CD4-positive, alpha-beta T cell treated with Interleukin-6 at 100 ng/mL for 8 hours (primary cell): ENCODE data around the gene NCOA6.
"Not testable (repeated sequence)": the region's sequence is repeated elsewhere in the genome, so short reads cannot be mapped to it uniquely, and the experiment has no call there.

Experiments
- DNase-seq: peaks from one replicate; pipeline ENCODE4 v3.0.0-alpha.2; 2020; ENCODE audit warnings: mixed read lengths, low spot score

The NCOA6 gene

GRCh38 chr20:34774886-34775285 lies 50.6 kb downstream of the NCOA6 start:
- no peak for DNase-seq

DNA sequence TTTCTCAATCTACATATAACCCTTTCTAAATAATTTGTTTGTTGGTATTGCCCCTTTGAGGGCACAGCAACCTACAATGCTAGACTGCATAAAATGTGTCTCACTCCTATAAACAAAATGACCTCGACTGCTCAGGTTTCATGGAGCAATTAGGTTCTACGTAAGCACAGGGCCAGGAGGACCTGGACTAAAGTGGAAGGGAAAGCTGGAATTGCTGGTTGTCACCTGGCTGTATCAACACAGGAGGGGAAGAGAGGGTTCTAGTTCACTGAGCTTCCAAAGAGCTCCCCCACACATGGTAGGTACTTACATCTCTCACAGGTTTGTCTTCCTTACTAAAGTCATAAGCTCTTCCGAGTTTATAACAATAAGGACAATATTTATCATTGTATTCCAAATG lies 51.0 kb downstream of the NCOA6 start:
- DNase-seq, result no peak

- DNase-seq, result no peak
Observed at GRCh38 chr20:34773726-34774125, 51.7 kb downstream of the NCOA6 start.

DNA sequence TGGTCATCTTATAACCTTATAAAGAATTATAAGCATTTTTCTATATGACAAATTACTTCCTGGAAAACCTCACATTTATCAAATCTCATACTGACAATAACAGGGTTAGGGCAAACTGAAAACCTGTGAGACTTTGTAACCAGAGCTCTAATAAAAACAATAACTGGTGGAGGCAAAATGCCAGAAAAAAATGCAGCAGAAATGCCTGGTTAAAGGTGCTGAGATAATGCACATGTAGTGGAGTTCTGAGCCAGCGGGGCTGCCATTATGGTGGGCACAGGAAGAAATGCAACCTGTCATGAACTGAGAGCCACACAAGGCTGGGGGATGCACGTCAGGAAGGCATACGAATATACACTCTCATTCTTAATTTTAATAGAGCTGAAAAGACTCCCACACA lies 53.0 kb downstream of the NCOA6 start:
- no peak for DNase-seq

- DNase-seq, result no peak
Observed at GRCh38 chr20:34771680-34772081, 53.8 kb downstream of the NCOA6 start.

GRCh38 chr20:34768096-34768495 lies 57.4 kb downstream of the NCOA6 start:
- no peak for DNase-seq

DNA sequence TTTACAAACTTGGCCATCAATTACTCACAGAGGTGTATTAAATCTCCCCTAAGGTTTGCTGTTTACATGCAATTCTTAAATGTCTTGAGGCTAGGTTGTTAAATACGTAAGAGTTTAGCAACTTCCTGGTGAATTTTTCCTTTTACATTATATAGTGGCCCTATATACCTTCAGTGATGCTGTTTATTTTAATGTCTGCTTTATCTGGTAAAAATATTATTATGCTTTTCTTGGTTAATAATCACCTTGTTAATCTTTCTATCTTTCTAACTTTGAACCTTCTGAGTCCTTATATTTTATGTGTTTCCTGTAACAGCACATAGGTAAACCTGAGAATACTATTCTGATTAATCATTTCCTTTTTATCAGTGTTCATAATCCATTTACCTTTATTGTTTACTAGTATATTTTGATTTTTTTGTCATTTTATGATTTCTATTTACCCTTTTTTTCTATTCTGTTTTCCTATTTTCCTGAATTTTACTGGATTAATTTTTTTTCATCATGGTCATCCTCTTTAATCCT lies 63.4 kb downstream of the NCOA6 start:
- DNase-seq, result no peak

DNA sequence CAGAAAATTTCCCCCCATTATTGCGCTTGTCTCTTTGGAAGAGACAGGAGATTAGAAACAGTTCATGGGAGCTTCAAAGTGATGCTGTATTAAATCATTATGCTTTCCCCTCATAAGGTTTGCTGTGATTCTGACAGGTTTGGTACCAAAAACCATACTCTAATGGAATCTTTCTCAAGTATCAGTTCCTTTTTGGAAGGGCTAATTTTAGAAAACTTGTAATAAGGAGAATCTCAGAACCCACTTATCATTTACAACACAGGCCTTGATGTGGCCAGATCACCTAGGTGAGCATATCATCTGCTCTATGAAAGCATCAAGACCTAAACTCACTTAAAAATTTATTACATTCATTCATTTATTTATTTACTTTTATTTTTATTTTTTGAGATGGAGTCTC lies 70.1 kb downstream of the NCOA6 start:
- DNase-seq, result no peak

DNA sequence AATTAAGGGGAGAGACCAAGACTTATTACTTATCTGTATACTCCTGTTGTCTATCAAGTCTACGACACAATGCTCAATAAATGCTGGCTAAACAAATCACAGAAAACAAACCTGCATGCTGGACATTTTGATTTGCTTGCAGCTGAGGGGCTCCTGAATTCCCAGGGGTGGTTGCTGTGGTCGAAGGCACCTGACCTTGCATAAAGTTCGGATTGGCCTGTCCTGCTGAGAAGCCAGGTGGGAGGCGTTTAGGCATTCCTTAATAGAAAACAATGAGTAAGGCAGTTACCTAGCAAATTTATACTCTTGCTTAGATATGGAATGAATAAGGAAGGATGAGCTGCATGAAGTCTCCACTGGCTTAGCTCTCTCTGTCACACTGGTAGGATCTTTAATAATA lies 70.8 kb downstream of the NCOA6 start:
- DNase-seq, result no peak

GRCh38 chr20:34753706-34754461 lies 71.6 kb downstream of the NCOA6 start:
- no peak for DNase-seq

DNA sequence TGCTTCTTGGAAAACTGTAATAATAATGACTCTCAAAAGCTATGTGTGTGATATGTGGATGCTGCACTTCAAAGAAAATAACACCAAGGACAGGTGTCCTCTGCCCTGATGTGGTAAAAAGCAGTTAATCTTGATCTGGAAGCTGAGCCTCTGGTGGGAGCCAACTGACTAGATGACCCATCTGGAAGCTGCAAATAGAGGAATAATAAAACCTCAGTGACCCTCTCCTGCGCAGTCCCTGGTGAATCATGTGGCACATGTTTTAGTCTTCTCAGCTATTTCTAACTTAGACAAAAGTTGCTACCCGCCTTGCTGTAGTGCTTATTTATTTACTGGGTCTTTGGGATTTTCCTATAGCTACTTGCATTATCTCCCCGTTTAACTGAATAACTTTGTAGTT lies 74.0 kb downstream of the NCOA6 start:
- no peak for DNase-seq

GRCh38 chr20:34750484-34750883 lies 75.0 kb downstream of the NCOA6 start:
- no peak for DNase-seq

GRCh38 chr20:34748709-34749108 lies 76.7 kb downstream of the NCOA6 start:
- DNase-seq, result no peak

GRCh38 chr20:34747479-34747878 lies 78.0 kb downstream of the NCOA6 start:
- no peak for DNase-seq

DNA sequence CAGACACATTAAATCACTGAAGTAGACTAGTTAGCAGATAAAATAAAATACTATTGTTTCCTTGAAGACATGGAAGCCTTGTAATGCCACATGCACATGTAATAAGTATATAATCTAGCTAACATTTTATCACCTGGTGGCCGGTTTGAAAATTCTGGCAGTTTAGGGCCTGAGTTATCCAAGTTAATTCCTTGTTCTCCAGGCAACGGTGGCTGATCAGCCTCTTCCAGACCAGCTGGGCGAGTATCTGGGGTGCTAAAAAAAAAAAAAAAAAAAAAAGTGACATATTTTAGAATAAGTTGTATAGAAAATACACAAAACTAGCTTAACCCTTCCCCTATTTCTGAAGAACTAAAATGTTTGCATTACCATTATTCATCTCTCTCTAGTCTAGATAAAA lies 78.8 kb downstream of the NCOA6 start:
- no peak for DNase-seq

- no peak for DNase-seq
Observed at GRCh38 chr20:34744847-34745246, 80.6 kb downstream of the NCOA6 start.

DNA sequence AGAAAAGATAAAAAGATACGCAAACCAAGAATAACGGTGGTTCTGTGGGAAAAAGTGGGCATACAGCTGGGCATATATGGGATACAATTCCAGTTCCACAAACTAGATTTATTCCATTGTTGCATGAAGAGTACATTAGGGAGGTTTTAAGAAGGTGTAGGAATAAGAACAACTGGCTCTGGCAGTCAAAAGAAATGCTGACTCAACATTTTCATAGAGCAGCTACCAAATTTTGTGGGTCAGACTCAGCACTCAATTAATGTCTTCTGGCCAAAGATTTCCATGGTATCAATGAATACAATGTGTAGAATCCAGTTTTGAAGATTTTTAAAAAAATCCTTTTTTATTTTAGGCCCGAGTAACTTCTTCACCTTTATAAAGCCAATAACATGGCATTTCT lies 81.1 kb downstream of the NCOA6 start:
- DNase-seq, result no peak

DNA sequence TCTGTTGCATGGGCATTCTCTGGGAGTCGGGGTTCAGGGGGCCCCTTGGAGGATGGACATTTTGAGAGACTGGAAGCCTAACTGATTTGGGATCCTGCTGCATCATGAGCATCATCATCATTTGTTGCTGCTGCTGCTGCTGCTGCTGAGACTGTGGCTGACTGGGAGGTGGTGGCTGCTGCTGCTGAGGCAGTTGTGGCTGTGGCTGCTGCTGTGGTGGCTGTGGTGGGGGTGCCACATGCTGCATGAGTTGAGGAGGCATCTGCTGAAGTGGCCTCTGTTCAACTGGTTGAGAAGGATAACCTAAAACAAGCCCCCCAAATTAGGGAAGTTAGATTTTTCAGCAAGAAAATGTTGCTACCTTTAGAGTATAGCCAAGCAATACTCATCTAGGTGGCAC lies 82.4 kb downstream of the NCOA6 start:
- no peak for DNase-seq

DNA sequence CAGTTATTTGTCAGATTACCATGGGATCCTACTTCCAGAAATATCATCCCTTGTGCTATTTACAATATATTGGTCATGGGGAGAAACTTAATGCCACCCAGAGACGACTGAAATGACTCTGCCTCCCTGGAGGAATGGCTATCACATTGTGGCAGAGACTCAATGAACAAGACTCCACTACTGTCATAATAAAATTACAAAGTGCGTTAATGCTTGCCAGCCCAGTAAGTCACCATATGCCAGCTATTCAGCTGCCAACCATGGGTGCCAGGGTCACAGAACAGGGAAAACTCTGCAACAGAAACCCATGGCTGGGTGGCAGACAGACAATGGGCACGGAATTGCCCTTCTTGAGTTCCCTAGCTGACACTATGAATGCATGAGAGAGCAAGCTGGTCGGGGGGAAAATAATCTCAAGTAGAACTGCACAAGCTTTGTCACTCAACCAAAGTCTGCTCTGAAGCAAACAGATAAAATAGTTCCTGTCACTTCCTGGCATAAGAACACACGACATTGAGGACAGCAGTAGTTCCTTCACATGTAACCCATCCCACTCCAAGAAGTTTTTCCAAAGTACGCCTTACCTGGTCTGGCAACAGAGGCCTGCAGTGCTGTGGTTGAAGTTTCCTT lies 89.2 kb downstream of the NCOA6 start:
- DNase-seq, result no peak

GRCh38 chr20:34732523-34732922 lies 92.9 kb downstream of the NCOA6 start:
- no peak for DNase-seq

DNA sequence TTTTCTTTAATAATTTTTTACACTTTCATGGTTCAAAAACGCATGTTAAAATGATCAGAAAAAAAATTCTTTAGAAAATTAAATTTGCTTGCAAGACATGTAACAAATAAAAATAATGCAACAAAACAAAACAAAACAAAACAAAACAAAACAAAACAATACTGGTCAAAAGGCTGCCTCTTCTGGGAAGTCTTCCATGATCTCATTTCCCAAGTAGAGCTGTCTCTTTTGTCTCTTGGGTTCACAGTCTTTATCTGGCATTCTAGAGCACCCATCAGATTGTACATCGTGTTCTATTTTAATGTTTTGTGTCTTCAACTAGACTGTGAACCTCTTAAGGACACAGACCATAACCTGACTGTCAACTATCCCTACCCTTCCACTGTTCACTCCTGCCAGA lies 96.0 kb downstream of the NCOA6 start:
- no peak for DNase-seq

GRCh38 chr20:34724172-34724571 lies 101.3 kb downstream of the NCOA6 start:
- DNase-seq, result no peak

GRCh38 chr20:34722560-34722959 lies 102.9 kb downstream of the NCOA6 start:
- not testable (repeated sequence) for DNase-seq

- DNase-seq, result no peak
Observed at GRCh38 chr20:34720266-34720665, 105.2 kb downstream of the NCOA6 start.
